H9 (cell line): ENCODE results near the gene ISX. TPM values are rescaled to one million over a fixed set of nuclear protein-coding genes. Genes with fewer than 3 reads are reported as not detected.

ENCODE experiments used
- DNase-seq: peaks from one replicate; pipeline ENCODE4 v3.0.0-alpha.2; 2017
- H2AFZ ChIP-seq: one replicate; pipeline ENCODE4 v1.6.1; 2013; ENCODE audit warnings: mild to moderate bottlenecking, low read length, control low read depth, moderate library complexity
- H2AK5ac ChIP-seq: 2 replicates; pipeline ENCODE4 v1.6.1; 2013; ENCODE audit warnings: low read length, control low read depth, mixed read lengths; ENCODE audit not compliant: insufficient read length
- H2BK120ac ChIP-seq: one replicate; pipeline ENCODE4 v1.6.1; 2013; ENCODE audit warnings: low read depth, mild to moderate bottlenecking, low read length, control low read depth, inconsistent platforms; ENCODE audit not compliant: poor library complexity, severe bottlenecking
- H2BK12ac ChIP-seq: 2 replicates; pipeline ENCODE4 v1.6.1; 2013; ENCODE audit warnings: low read length, control low read depth, mixed read lengths, low read depth; ENCODE audit not compliant: insufficient read length
- H2BK15ac ChIP-seq: 2 replicates; pipeline ENCODE4 v1.6.1; 2013; ENCODE audit warnings: low read depth, low read length, control low read depth
- H2BK20ac ChIP-seq: one replicate; pipeline ENCODE4 v1.6.1; 2013; ENCODE audit warnings: low read depth, mild to moderate bottlenecking, low read length, control low read depth, inconsistent platforms; ENCODE audit not compliant: poor library complexity, severe bottlenecking
- H2BK5ac ChIP-seq: 2 replicates; pipeline ENCODE4 v1.6.1; 2013; ENCODE audit warnings: low read length, control low read depth, mixed read lengths; ENCODE audit not compliant: insufficient read length
- H3K14ac ChIP-seq: 2 replicates; pipeline ENCODE4 v1.6.1; 2013; ENCODE audit warnings: low read length, control low read depth; ENCODE audit not compliant: insufficient read depth
- H3K18ac ChIP-seq: 2 replicates; pipeline ENCODE4 v1.6.1; 2013; ENCODE audit warnings: low read depth, mild to moderate bottlenecking, mixed read lengths, low read length, control low read depth; ENCODE audit not compliant: insufficient read length
- H3K23ac ChIP-seq: 2 replicates; pipeline ENCODE4 v1.6.1; 2013; ENCODE audit warnings: low read length, control low read depth, mixed read lengths, low read depth; ENCODE audit not compliant: insufficient read length
- H3K23me2 ChIP-seq: 2 replicates; pipeline ENCODE4 v1.6.1; 2013; ENCODE audit warnings: low read depth, mild to moderate bottlenecking, mixed read lengths, low read length, control low read depth; ENCODE audit not compliant: insufficient read length, poor library complexity, severe bottlenecking
- H3K27ac ChIP-seq: 2 replicates; pipeline ENCODE4 v1.5.1; 2013; ENCODE audit warnings: low read length, control low read depth, mixed read lengths, low read depth; ENCODE audit not compliant: insufficient read length
- H3K27me3 ChIP-seq: 2 replicates; pipeline ENCODE4 v1.6.1; 2013; ENCODE audit warnings: low read length, control low read depth, inconsistent platforms; ENCODE audit not compliant: insufficient read depth
- H3K4ac ChIP-seq: 2 replicates; pipeline ENCODE4 v1.6.1; 2013; ENCODE audit warnings: low read depth, mild to moderate bottlenecking, control low read depth, inconsistent platforms, low read length, moderate library complexity
- H3K4me1 ChIP-seq: 2 replicates; pipeline ENCODE4 v1.6.1; 2013; ENCODE audit warnings: low read length, control low read depth, inconsistent platforms; ENCODE audit not compliant: insufficient read depth
- H3K4me2 ChIP-seq: 2 replicates; pipeline ENCODE4 v1.6.1; 2013; ENCODE audit warnings: low read length, control low read depth, mixed read lengths; ENCODE audit not compliant: insufficient read length, insufficient read depth
- H3K56ac ChIP-seq: 2 replicates; pipeline ENCODE4 v1.6.1; 2013; ENCODE audit warnings: low read depth, mild to moderate bottlenecking, mixed read lengths, low read length, control low read depth; ENCODE audit not compliant: insufficient read length
- H3K79me1 ChIP-seq: 2 replicates; pipeline ENCODE4 v1.6.1; 2013; ENCODE audit warnings: low read depth, mild to moderate bottlenecking, moderate library complexity, low read length, control low read depth, inconsistent platforms; ENCODE audit not compliant: insufficient read depth, poor library complexity, severe bottlenecking
- H3K79me2 ChIP-seq: 2 replicates; pipeline ENCODE4 v1.6.1; 2013; ENCODE audit warnings: low read length, control low read depth, inconsistent platforms; ENCODE audit not compliant: insufficient read depth
- H3K9ac ChIP-seq: 2 replicates; pipeline ENCODE4 v1.6.1; 2013; ENCODE audit warnings: low read length, control low read depth, mixed read lengths; ENCODE audit not compliant: insufficient read length; ENCODE audit errors: extremely low read depth
- H3K9me3 ChIP-seq: one replicate; pipeline ENCODE4 v1.6.1; 2013; ENCODE audit warnings: low read depth, low read length, inconsistent platforms; ENCODE audit not compliant: control insufficient read depth
- H3T11ph ChIP-seq: one replicate; pipeline ENCODE4 v1.6.1; 2013; ENCODE audit warnings: mild to moderate bottlenecking, low read length, control low read depth, inconsistent platforms
- H4K20me1 ChIP-seq: one replicate; pipeline ENCODE4 v1.6.1; 2013; ENCODE audit not compliant: control insufficient read depth, insufficient read length, insufficient read depth
- H4K5ac ChIP-seq: 2 replicates; pipeline ENCODE4 v1.6.1; 2013; ENCODE audit warnings: low read depth, mild to moderate bottlenecking, mixed read lengths, low read length, control low read depth; ENCODE audit not compliant: insufficient read length
- H4K8ac ChIP-seq: replicated peaks from 2 replicates; pipeline ENCODE4 v1.6.1; 2013; ENCODE audit warnings: low read length, control low read depth, mixed read lengths, low read depth; ENCODE audit not compliant: insufficient read length
- H4K91ac ChIP-seq: 2 replicates; pipeline ENCODE4 v1.6.1; 2013; ENCODE audit warnings: low read depth, mild to moderate bottlenecking, moderate library complexity, mixed read lengths, low read length, control low read depth; ENCODE audit not compliant: insufficient read length
- H3K27ac Mint-ChIP-seq, 3 experiments: 2 replicates in 2 of 3; 3 replicates in 1 of 3; pipeline ENCODE4 v1.8.0; 2020 to 2021; ENCODE audit warnings: mixed read lengths in 3 of 3, mild to moderate bottlenecking in 1 of 3, moderate library complexity in 1 of 3
- H3K27me3 Mint-ChIP-seq: 2 replicates; pipeline ENCODE4 v1.8.0; 2021; ENCODE audit warnings: low read depth, mild to moderate bottlenecking, moderate library complexity, mixed read lengths
- H3K36me3 Mint-ChIP-seq, 3 experiments: 2 replicates in 2 of 3; 3 replicates in 1 of 3; pipeline ENCODE4 v1.8.0; 2020 to 2021; ENCODE audit warnings: low read depth in 3 of 3, mixed read lengths in 3 of 3; ENCODE audit not compliant: insufficient read depth in 1 of 3
- H3K4me1 Mint-ChIP-seq, 2 experiments: 2 replicates each; pipeline ENCODE4 v1.8.0; 2020; ENCODE audit warnings: mixed read lengths in 2 of 2
- H3K4me3 Mint-ChIP-seq, 2 experiments: 2 replicates in 1 of 2; 3 replicates in 1 of 2; pipeline ENCODE4 v1.8.0; 2020 to 2021; ENCODE audit warnings: mild to moderate bottlenecking in 2 of 2, mixed read lengths in 2 of 2, moderate library complexity in 1 of 2
- H3K9me3 Mint-ChIP-seq, 2 experiments: 2 replicates in 1 of 2; 3 replicates in 1 of 2; pipeline ENCODE4 v1.8.0; 2020; ENCODE audit warnings: mild to moderate bottlenecking in 2 of 2, mixed read lengths in 2 of 2, moderate library complexity in 1 of 2
- CTCF ChIP-seq: fragments of 200-600 bp; sonication (generic); conservative IDR thresholded peaks from 3 replicates; pipeline ENCODE4 v1.8.0; 2021; ENCODE audit warnings: antibody characterized with exemption, mild to moderate bottlenecking
- WGBS: extraction: QIAGEN DNeasy Blood & Tissue Kit; methylation state at CpG from one replicate; pipeline ENCODE4 v1.1.7; 2013; ENCODE audit warnings: missing lambda C conversion rate, low lambda C conversion rate, mixed read lengths; ENCODE audit not compliant: insufficient read length; ENCODE audit errors: extremely low coverage; 5-methylcytosine and 5-hydroxymethylcytosine counted together
- total RNA-seq: library from RNA; stranded (reverse); gene quantifications from 2 replicates; pipeline ENCODE4 v1.2.1, GENCODE V29; 2021

ISX gene
- total RNA-seq, 1 experiment from 2014 or later, result not detected

- H3K4me3 Mint-ChIP-seq, result no peak overlapping the region
- H3K9me3 Mint-ChIP-seq, result peaks cover 4 to 9% of the 10 kb centered on the region in 2 experiments; a peak in 3 of 5 replicates
- Histone ChIP-seq H3K27me3 (no peaks in the 10 kb centered on the region), H3K4me1 (no peaks in the 10 kb centered on the region), H3K4ac (no peak overlapping the region), H4K5ac (no peak overlapping the region), H3K79me2 (no peaks in the 10 kb centered on the region), H2BK20ac (no peak overlapping the region), H3K4me2 (no peak overlapping the region), H3K18ac (no peak overlapping the region), H4K91ac (no peak overlapping the region), H2BK15ac (no peak overlapping the region), H3K27ac (no peak overlapping the region), H4K20me1 (no peaks in the 10 kb centered on the region), H3K14ac (no peak overlapping the region), H3K79me1 (no peaks in the 10 kb centered on the region), H4K8ac (no peak overlapping the region), H3K9ac (no peak overlapping the region), H3T11ph (no peak overlapping the region), H2BK5ac (no peak overlapping the region), H3K56ac (no peak overlapping the region), H2BK120ac (no peak overlapping the region), H2BK12ac (no peak overlapping the region), H3K9me3 (no peaks in the 10 kb centered on the region), H3K23ac (no peak overlapping the region), H3K23me2 (no peaks in the 10 kb centered on the region), H2AK5ac (no peak overlapping the region), H2AFZ (no peak overlapping the region)
- DNase-seq, result no peak
- WGBS, result no CpG with 5 or more reads among the region's 1 CpG
- no peak overlapping the region for H3K27ac Mint-ChIP-seq
- H3K27me3 Mint-ChIP-seq, result peaks cover 23% of the 10 kb centered on the region; the same call in 1 of the 2 replicates
- 0 out of 7 replicates have a peak, but pooled peaks cover 0 to 5% (median 0%) of the 10 kb centered on the region in 3 experiments for H3K36me3 Mint-ChIP-seq
- peaks cover 0 to 2% of the 10 kb centered on the region in 2 experiments; a peak in 2 of 4 replicates for H3K4me1 Mint-ChIP-seq
- TF ChIP-seq CTCF, result no peak
These were observed 23.2 kb downstream of the ISX start for GRCh38 chr22:35089139-35089538.
